ENCODE results near the gene TRIO.

- TF ChIP-seq KDM1A (IDR thresholded peaks at IDR 0.05; ENCODE audit: borderline replicate concordance, low read length), result no peak
- no peak for TF ChIP-seq TEAD4 (IDR thresholded peaks at IDR 0.05; ENCODE audit: low read depth, low read length)
- TF ChIP-seq CTCF (IDR thresholded peaks at IDR 0.05; ENCODE audit: control extremely low read depth in 1 of 3, insufficient read depth in 1 of 3, low read depth in 1 of 3, low read length in 3 of 3), result no peak
- TF ChIP-seq POLR2A (IDR thresholded peaks at IDR 0.05; ENCODE audit: control extremely low read depth in 1 of 2, low read depth in 2 of 2, low read length in 2 of 2), result no peak
- no peak for TF ChIP-seq RFX5 (IDR thresholded peaks at IDR 0.05; ENCODE audit: borderline replicate concordance, low read depth, low read length)
- TF ChIP-seq ATF3 (IDR thresholded peaks at IDR 0.05; ENCODE audit: insufficient read depth, low read depth, low read length), result no peak
- TF ChIP-seq RNF2 (IDR thresholded peaks at IDR 0.05; ENCODE audit: borderline replicate concordance, low read depth, low read length, missing control alignments, poor library complexity, severe bottlenecking), result no peak
- TF ChIP-seq ASH2L (IDR thresholded peaks at IDR 0.05; ENCODE audit: low read length), result no peak
- TF ChIP-seq POLR2AphosphoS5 (IDR thresholded peaks at IDR 0.05; ENCODE audit: low read depth, low read length), result no peak
- no peak for TF ChIP-seq USF2 (IDR thresholded peaks at IDR 0.05; ENCODE audit: low read length)
These were observed 253.6 kb downstream of the TRIO start for GRCh38 chr5:14396737-14397136.
